ENCODE measurements around the gene NAXE.
"Not testable (repeated sequence)": the region's sequence is repeated elsewhere in the genome, so short reads cannot be mapped to it uniquely, and the experiment has no call there.

Gene NAXE

GRCh38 chr1:156591432-156592157 lies at the start of gene NAXE:
NAXE (plus strand) TSS chr1:156591776; CDS start chr1:156591805, 29 bp downstream.
- DNase-seq: peak; percentile 88

- DNase-seq: peak; percentile 79
Observed at GRCh38 chr1:156543066-156543465, 48.5 kb upstream of the NAXE start.

DNA sequence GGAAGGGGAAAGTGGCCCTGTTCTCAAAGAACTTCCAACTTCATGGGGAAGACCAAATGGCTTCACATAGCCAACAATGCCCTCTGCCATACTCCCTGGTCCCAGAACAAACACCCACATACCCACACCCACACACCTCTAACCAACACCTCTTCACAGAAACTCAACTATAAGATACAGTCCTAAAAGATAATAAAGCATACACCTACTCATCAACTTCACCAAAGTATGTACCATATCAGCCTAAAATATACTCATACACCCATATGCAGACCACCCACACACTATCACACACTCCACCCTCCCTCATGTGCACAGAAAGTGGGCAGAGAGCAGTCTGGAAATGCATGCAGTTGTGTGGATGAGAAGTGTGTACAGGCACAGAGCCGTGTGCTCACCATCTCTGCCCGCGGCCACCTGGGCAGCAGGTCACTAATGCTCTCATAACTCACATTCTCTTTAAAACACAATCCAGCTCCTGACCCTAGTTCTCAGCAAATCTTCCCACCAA lies 46.9 kb upstream of the NAXE start:
- no peak for DNase-seq

- DNase-seq: no peak
Observed at GRCh38 chr1:156546267-156546666, 45.3 kb upstream of the NAXE start.

DNA sequence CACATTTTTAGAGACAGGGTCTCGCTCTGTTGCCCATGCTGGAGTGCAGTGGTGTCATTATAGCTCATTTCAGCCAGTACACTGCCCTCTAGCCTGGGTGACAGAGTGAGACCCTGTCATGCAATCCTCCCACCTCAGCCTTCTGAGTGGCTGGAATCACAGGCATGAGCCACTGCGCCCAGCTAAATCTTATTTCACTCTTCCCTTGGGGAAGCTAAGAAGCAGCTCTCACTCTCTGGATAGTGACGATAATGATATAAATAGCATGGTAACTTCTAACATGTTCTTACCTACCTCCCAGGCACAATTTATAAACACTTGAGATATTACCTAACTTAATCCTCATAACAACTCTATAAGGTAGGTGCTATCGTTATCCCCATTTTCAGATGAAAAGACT lies 44.1 kb upstream of the NAXE start:
- no peak for DNase-seq

- no peak for DNase-seq
Observed at GRCh38 chr1:156547982-156548381, 43.6 kb upstream of the NAXE start.

DNA sequence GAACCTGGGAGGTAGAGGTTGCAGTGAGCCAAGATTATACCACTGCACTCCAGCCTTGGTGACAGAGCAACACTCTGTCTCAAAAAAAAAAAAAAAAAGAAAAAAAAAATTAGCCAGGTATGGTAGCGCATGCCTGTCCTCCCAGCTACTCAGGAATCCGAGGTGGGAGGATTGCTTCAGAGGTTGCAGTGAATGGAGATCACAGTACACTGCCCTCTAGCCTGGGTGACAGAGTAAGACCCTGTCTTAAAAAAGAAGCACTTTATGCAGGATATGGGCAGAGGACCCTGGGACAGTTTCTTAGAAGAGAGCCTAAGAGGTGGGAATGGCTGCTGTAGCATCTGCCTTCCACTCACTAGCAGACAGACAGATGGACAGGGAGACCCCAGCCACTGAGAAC lies 42.2 kb upstream of the NAXE start:
- no peak for DNase-seq

- DNase-seq: no peak
Observed at GRCh38 chr1:156549831-156550230, 41.7 kb upstream of the NAXE start.

DNA sequence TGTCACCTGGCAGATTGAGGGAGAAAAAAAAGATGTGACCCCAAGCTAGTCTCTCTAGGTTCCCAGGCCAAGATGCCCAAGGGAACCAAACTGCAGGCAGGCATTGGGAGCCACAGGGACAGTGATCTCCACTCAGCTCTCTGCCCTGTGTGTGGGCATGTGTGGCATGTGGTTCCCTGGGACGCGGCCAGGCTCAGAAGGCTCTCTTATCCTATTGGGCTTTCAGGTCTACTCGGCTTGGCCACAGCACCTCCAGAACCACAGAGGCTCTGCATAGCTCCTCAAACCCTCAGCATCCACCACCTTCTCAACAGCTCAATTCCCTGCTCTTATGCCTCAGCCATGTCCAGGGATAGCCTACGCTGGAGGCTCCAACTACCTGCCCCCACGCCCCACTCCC lies 41.2 kb upstream of the NAXE start:
- no peak for DNase-seq

DNA sequence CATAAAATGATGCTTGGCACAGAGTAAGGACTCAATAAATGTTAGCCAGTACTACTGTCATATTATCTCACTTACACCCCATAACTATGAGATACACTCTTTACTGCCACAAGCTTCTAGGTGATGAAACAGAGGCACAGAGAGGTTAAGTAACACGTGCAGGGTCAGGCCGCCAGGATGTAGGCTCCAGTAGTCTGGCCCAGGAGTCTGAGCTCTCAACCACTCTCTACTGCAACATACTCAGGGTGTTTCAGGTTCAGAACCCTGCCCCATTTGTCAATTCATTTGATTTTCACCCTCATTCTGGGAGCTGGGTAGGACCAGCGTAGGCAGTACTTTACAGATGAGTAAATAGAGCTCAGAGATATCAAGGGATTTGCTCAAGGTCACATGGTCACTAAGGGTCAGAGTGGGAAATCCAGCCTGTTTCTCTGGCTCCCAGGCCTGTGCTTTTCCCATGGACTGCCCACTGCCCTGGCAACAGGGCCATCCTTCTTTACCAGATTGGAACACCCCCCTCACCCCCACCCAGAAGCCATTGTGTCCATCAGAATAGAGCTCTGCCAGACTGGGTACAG lies 40.4 kb upstream of the NAXE start:
- no peak for DNase-seq

- no peak for DNase-seq
Observed at GRCh38 chr1:156551869-156552268, 39.7 kb upstream of the NAXE start.

GRCh38 chr1:156552518-156552917 lies 39.1 kb upstream of the NAXE start:
- no peak for DNase-seq

DNA sequence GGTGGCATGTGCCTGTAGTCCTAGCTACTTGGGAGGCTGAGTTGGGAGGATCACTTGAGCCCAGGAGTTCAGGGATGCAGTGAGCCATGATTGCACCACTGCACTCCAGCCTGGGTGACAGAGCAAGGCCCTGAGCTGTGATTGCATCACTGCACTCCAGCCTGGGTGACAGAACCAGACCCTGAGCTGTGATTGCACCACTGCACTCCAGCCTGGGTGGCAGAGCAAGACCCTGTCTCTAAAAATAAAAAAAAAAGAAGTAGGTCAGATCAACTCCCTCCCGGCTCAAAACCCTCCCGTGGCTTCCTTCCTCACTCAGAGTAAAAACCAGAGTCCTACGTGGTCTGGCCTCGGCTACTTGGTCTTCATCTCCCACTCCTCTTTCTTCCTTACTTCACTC lies 38.6 kb upstream of the NAXE start:
- not testable (repeated sequence) for DNase-seq

- DNase-seq: no peak
Observed at GRCh38 chr1:156553860-156554485, 37.6 kb upstream of the NAXE start.

GRCh38 chr1:156554971-156555370 lies 36.6 kb upstream of the NAXE start:
- DNase-seq: no peak

- DNase-seq: no peak
Observed at GRCh38 chr1:156555715-156556114, 35.9 kb upstream of the NAXE start.

- DNase-seq: no peak
Observed at GRCh38 chr1:156556354-156556753, 35.2 kb upstream of the NAXE start.

- peak; percentile 80 for DNase-seq
Observed at GRCh38 chr1:156559086-156559796, 32.3 kb upstream of the NAXE start.

DNA sequence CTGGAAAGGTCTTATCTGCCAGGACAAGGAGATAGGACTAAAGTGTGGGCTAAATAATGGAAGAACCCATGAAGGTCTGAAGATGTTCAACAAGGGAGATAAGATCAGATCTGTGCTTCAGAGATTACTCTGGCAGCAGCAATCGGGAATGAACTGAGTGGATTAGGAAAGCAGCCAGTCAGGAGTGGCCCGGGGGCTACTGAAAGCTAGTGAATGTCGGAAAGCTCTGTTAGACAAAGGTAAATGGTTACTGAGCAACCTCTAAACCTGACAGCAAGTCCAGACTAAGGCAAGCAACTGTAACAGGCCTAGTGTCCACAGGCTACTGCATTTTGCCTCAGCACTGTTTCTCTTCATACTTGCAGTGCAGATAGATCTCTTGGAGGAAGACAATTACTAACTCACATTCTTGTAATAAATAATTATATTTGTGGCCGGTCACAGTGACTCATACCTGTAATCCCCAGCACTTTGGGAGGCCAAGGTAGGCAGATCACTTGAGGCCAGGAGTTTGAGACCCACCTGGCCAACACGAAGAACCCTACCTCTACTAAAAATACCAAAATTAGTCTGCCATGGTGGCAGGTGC lies 31.7 kb upstream of the NAXE start:
- peak; percentile 82 for DNase-seq

DNA sequence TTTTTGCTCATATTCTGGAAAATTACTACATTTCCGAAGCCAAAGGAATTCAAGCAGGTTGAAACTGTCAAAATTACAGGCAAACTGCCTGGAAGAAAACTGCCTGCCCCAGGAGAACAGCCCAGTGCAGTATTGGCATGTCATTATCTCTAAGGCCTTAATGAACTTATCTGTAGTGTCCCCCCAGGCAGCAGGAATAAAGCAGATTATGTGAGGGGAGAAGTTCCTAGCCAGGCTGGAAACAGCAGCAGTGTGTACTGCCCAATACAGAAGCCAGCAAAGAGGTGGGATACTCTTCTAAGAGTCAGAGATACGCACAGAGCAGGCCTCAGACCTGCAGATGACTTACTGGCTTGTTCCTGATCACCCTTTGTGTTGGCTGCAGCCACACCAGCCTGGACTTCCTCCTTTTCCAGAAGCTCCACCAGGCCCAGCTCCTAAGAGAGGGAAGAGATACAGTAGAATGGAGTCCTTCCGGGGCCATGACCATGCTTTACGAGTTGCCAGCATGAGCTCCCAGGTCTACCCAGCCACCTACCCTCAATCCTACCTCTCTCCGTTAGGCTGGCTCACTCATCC lies 30.9 kb upstream of the NAXE start:
- DNase-seq: no peak

DNA sequence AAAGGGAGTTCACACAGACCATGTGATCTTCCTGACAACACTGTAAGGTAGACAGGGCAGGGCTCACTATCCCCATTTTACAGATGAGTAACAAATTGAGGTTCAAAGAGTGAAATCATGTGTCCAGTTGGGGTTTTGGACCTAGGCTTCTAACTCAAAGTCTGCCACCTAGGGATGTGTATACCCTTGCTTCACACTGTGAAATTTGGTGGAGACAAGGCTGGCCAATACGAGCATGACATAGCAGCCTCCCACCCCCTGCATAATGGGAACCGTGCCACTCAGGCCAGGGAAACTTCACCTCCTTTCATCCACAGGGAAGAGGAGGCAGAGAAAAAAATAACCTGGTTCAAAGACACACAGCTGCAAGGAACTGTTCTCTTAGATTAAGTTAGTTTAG lies 26.1 kb upstream of the NAXE start:
- DNase-seq: no peak

DNA sequence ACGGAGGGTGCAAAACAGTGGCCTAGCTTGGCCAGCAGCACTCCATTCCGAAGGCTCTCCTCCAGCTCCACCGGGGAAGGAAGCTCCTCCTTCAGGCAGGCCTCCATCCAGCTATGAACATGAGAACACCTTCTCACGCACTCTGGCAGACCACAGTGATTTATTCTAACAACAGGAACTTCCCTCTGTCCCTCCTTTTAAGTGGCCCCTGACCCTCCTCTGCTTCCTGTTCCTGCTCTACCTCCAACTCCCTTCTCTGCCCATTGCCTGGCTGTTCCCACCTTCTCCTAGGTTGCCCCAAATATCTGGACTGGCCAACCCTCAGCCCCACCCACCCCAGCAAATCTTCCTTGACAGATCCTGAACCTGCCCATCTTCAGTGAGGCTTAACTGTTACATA lies 25.1 kb upstream of the NAXE start:
- DNase-seq: no peak

All from islet precursor cell (in vitro differentiated cells).